HepG2 (cell line): ENCODE results near the gene PRDX4. TPM values are rescaled to one million over a fixed set of nuclear protein-coding genes. Genes with fewer than 3 reads are reported as not detected.

ENCODE experiments used
- ATAC-seq: fragments of 200-7000 bp; cut with Tn5 transposase; 3 replicates; pipeline ENCODE4 v1.9.1; 2020; ENCODE audit warnings: mild to moderate bottlenecking, moderate library complexity
- BruUV-seq: library from RNA; stranded (reverse); fragments of 400-500 nt; replicated peaks from 2 replicates; lab custom pipeline; 2021; lab: Mats Ljungman, UMichigan
- CTCF ChIA-PET: fragments of 300-600 bp; formaldehyde crosslinking; extraction: SDS; loops from one replicate; lab custom pipeline; 2021; ENCODE audit warnings: low total read pairs, inconsistent platforms, low intra/inter-chr PET ratio; lab: Yijun Ruan, JAX
- POLR2A ChIA-PET: fragments of 350-600 bp; sonication (Branson Sonifier 250); formaldehyde crosslinking; loops from one replicate; lab custom pipeline; 2020; ENCODE audit warnings: antibody characterized with exemption, inconsistent platforms; lab: Yijun Ruan, JAX
- DNase-seq: peaks from one replicate; pipeline ENCODE4 v3.0.0-alpha.2; 2015; ENCODE audit warnings: low spot score
- FAIRE-seq: peaks from 3 replicates; lab custom pipeline; 2011; peaks lifted over from hg19 to GRCh38; lab: Jason Lieb, UNC
- H2AFZ ChIP-seq: one replicate; pipeline ENCODE4 v1.6.1; 2011; ENCODE audit warnings: low read length, inconsistent platforms
- H3K27ac ChIP-seq: fragments of 300-600 bp; 3 replicates; pipeline ENCODE4 v1.8.0; 2011; ENCODE audit warnings: mixed run types, mild to moderate bottlenecking, mixed read lengths, low read length, inconsistent platforms; ENCODE audit not compliant: insufficient read depth; ENCODE audit errors: extremely low read length
- H3K27me3 ChIP-seq, 2 experiments: fragments of 200-600 bp in 1 of 2; 2 replicates in 1 of 2; 3 replicates in 1 of 2; pipeline versions ENCODE4 v1.6.0 to v1.8.0; 2011; ENCODE audit warnings: low read length in 2 of 2, mild to moderate bottlenecking in 2 of 2, moderate library complexity in 2 of 2, inconsistent platforms in 1 of 2; ENCODE audit not compliant: insufficient read depth in 2 of 2, control insufficient read depth in 1 of 2
- H3K36me3 ChIP-seq, 2 experiments: fragments of 200-600 bp in 1 of 2; replicated peaks in 1 of 2; 2 replicates in 1 of 2; 3 replicates in 1 of 2; pipeline versions ENCODE4 v1.5.1 to v1.8.0; 2011; ENCODE audit warnings: low read length in 2 of 2, inconsistent platforms in 1 of 2; ENCODE audit not compliant: insufficient read depth in 2 of 2, control insufficient read depth in 1 of 2
- H3K4me1 ChIP-seq: 2 replicates; pipeline ENCODE4 v1.5.1; 2012; ENCODE audit warnings: low read length, inconsistent platforms; ENCODE audit not compliant: insufficient read depth
- H3K4me2 ChIP-seq: 2 replicates; pipeline ENCODE4 v1.6.0; 2011; ENCODE audit warnings: low read depth, low read length, inconsistent platforms
- H3K4me3 ChIP-seq, 3 experiments: fragments of 200-600 bp in 1 of 3; sonication (generic), shearing (Covaris generic) in 1 of 3; replicated peaks in 1 of 3; 2 replicates each; pipeline ENCODE4 v1.5.1; 2011 to 2016; ENCODE audit warnings: low read length in 3 of 3, inconsistent platforms in 2 of 3, low read depth in 2 of 3, mild to moderate bottlenecking in 2 of 3, control low read depth in 1 of 3, mixed read lengths in 1 of 3; ENCODE audit not compliant: insufficient read depth in 1 of 3
- H3K79me2 ChIP-seq: one replicate; pipeline ENCODE4 v1.6.1; 2011; ENCODE audit warnings: low read length, inconsistent platforms; ENCODE audit not compliant: insufficient read depth
- H3K9ac ChIP-seq: 2 replicates; pipeline ENCODE4 v1.6.0; 2011; ENCODE audit warnings: mild to moderate bottlenecking, low read depth, low read length, inconsistent platforms; ENCODE audit not compliant: insufficient read depth
- H3K9me3 ChIP-seq: 2 replicates; pipeline ENCODE4 v1.5.1; 2012; ENCODE audit warnings: mild to moderate bottlenecking, low read length
- H4K20me1 ChIP-seq: 2 replicates; pipeline ENCODE4 v1.6.0; 2011; ENCODE audit warnings: inconsistent platforms, mild to moderate bottlenecking, low read length, moderate library complexity; ENCODE audit not compliant: insufficient read depth
- BCL6 ChIP-seq: IDR thresholded peaks from 2 replicates; pipeline ENCODE4 v1.6.1; 2016; ENCODE audit warnings: missing genetic modification reagents, missing compliant biosample characterization
- GTF2F1 ChIP-seq: fragments of 150-350 bp; IDR thresholded peaks from 2 replicates; pipeline ENCODE4 v1.6.1; 2014; ENCODE audit warnings: low read length
- MED8 ChIP-seq: sonication (generic); formaldehyde crosslinking; IDR thresholded peaks from 2 replicates; pipeline ENCODE4 v1.8.1; 2023; ENCODE audit warnings: mild to moderate bottlenecking, missing genetic modification reagents; ENCODE audit not compliant: insufficient replicate concordance
- MXD4 ChIP-seq: IDR thresholded peaks from 2 replicates; pipeline ENCODE4 v1.6.1; 2016; ENCODE audit warnings: mild to moderate bottlenecking, missing biosample characterization, missing genetic modification reagents
- NKX3-1 ChIP-seq: sonication (generic); formaldehyde crosslinking; IDR thresholded peaks from 2 replicates; pipeline ENCODE4 v1.5.0; 2020; ENCODE audit warnings: missing genetic modification reagents
- PHF5A ChIP-seq: IDR thresholded peaks from one replicate; pipeline ENCODE4 v1.6.1; 2018; ENCODE audit warnings: low read depth, missing genetic modification reagents; ENCODE audit not compliant: unreplicated experiment
- TOE1 ChIP-seq: sonication (generic); formaldehyde crosslinking; IDR thresholded peaks from 2 replicates; pipeline ENCODE4 v1.4.0; 2020; ENCODE audit warnings: mild to moderate bottlenecking, missing genetic modification reagents
- U2AF1 ChIP-seq: fragments of 200-400 bp; formaldehyde crosslinking; optimal IDR thresholded peaks from 2 replicates; pipeline ENCODE3; 2017; ENCODE audit warnings: mild to moderate bottlenecking, low read depth, low read length
- ZMYM4 ChIP-seq: sonication (generic); formaldehyde crosslinking; IDR thresholded peaks from 2 replicates; pipeline ENCODE4 v1.8.1; 2023; ENCODE audit warnings: mild to moderate bottlenecking, missing genetic modification reagents
- ZSCAN30 ChIP-seq: sonication (generic); formaldehyde crosslinking; IDR thresholded peaks from 2 replicates; pipeline ENCODE4 v1.5.0; 2020; ENCODE audit warnings: mild to moderate bottlenecking, missing genetic modification reagents
- WGBS: methylation state at CpG from one replicate; pipeline ENCODE4 v1.1.6; 2017; ENCODE audit warnings: low lambda C conversion rate; 5-methylcytosine and 5-hydroxymethylcytosine counted together
- in situ Hi-C: cut with HindIII; loops from 2 replicates; pipeline ENCODE4 v1.10.0; 2017; ENCODE audit warnings: low pct_unique_long_range_greater_than_20kb; ENCODE audit not compliant: extremely low pct_ligation_motif_present
- intact Hi-C: fragments of 100-400 bp; cut with micrococcal nuclease; formaldehyde crosslinking; loops from one replicate; pipeline ENCODE4 v1.10.0; 2022; ENCODE audit not compliant: unreplicated experiment
- polyA plus RNA-seq, 8 experiments: library from polyadenylated mRNA; depleted of rRNA in 3 of 8; stranded (reverse) in 7 of 8; unstranded in 1 of 8; fragments of >200 nt; fragmentation: Illumina TruSeq in 4 of 8; extraction: Trizol in 4 of 8; gene quantifications; 2 replicates each; pipeline versions ENCODE4 v1.2.1 to v1.2.3, GENCODE V29; 2011 to 2016; ENCODE audit warnings: low read depth in 4 of 8, missing spikeins in 1 of 8, mixed read lengths in 1 of 8; ENCODE audit not compliant: insufficient read depth in 1 of 8
- total RNA-seq, 5 experiments: library from RNA; depleted of rRNA; stranded (reverse); fragments of >200 nt; fragmentation: Illumina TruSeq; extraction: Trizol; gene quantifications; 2 replicates each; pipeline ENCODE4 v1.2.3, GENCODE V29; 2016; ENCODE audit warnings: low read depth in 1 of 5
- TF ChIP-seq, protein P1 (sequence below): sonication (generic); formaldehyde crosslinking; IDR thresholded peaks from 2 replicates; pipeline ENCODE4 v1.4.0; 2020; ENCODE audit warnings: missing genetic modification reagents

The PRDX4 gene
- total and polyA plus RNA-seq, 2 of the 13 experiments (the other 11 are each of a cell fraction or from before 2014, with no cell fraction given), result 217 to 252 TPM

DNA sequence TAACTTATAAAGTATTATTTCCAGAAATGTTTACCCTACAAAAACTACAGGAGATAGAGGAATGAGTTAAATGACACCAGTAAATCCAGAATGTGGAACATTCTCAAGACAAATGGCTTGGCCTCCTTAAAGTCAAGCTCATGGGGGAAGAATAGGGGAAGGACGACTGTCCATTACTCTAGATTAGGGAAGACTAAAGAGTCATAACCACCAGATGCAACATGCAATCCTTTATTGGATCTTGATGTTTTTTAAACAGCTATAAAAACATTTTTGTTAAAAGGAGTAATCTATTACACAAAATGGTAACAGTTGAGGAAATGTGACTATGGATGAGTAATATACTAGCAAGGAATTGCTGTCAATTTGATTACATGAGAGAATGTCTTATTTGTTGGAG is 64.7 kb downstream of the PRDX4 start:
- CTCF ChIA-PET, result no interaction called here
- H2AFZ ChIP-seq, result no peak overlapping the region
- no peak overlapping the region for H3K27ac ChIP-seq
- H3K27me3 ChIP-seq, result no peaks in the 10 kb centered on the region
- H3K36me3 ChIP-seq, result peaks cover 0 to 23% of the 10 kb centered on the region in 2 experiments; a peak in 3 of 5 replicates
- WGBS, result 96% methylated on average over 1 of the region's 1 CpG
- TF ChIP-seq BCL6 (CRISPR knock-in tag) (no peak), ZSCAN30 (CRISPR knock-in tag) (no peak), PHF5A (CRISPR knock-in tag) (no peak), TOE1 (no peak), NKX3-1 (no peak), MXD4 (CRISPR knock-in tag) (no peak), U2AF1 (no peak), ZMYM4 (CRISPR knock-in tag) (no peak), GTF2F1 (no peak), MED8 (CRISPR knock-in tag) (no peak)
- TF ChIP-seq, protein P1, sequence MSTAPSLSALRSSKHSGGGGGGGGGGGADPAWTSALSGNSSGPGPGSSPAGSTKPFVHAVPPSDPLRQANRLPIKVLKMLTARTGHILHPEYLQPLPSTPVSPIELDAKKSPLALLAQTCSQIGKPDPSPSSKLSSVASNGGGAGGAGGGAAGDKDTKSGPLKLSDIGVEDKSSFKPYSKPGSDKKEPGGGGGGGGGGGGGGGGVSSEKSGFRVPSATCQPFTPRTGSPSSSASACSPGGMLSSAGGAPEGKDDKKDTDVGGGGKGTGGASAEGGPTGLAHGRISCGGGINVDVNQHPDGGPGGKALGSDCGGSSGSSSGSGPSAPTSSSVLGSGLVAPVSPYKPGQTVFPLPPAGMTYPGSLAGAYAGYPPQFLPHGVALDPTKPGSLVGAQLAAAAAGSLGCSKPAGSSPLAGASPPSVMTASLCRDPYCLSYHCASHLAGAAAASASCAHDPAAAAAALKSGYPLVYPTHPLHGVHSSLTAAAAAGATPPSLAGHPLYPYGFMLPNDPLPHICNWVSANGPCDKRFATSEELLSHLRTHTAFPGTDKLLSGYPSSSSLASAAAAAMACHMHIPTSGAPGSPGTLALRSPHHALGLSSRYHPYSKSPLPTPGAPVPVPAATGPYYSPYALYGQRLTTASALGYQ, result no peak
- FAIRE-seq (no peak), DNase-seq (no peak), ATAC-seq (no peak)
- intact Hi-C loops (no loop called here), in situ Hi-C loops (no loop called here)
- H3K4me1 ChIP-seq, result no peaks in the 10 kb centered on the region
- no peak overlapping the region for H3K4me2 ChIP-seq
- H3K79me2 ChIP-seq, result no peaks in the 10 kb centered on the region
- no peaks in the 10 kb centered on the region for H3K9me3 ChIP-seq
- no peak overlapping the region for H3K4me3 ChIP-seq
- H3K9ac ChIP-seq, result no peak overlapping the region
- H4K20me1 ChIP-seq, result no peaks in the 10 kb centered on the region
- POLR2A ChIA-PET, result no interaction called here
- no TSS peak for BruUV-seq
